SHP77 treated with DMSO at 0.1 percent for 48 hours (cell line): ENCODE measurements around the gene PLA2G6.

ENCODE experiments used
- DNase-seq: peaks from one replicate; lab custom pipeline; 2025; lab: John Stamatoyannopoulos, UW

The PLA2G6 gene

GRCh38 chr22:38108561-38109319 lies 72.9 kb downstream of the PLA2G6 start:
- no peak for DNase-seq

GRCh38 chr22:38107692-38108515 lies 73.7 kb downstream of the PLA2G6 start:
- no peak for DNase-seq

- DNase-seq = no peak
Measured at GRCh38 chr22:38106814-38107578, 74.6 kb downstream of the PLA2G6 start.

- DNase-seq = no peak
Measured at GRCh38 chr22:38104084-38104483, 77.5 kb downstream of the PLA2G6 start.

GRCh38 chr22:38103641-38104040 lies 78.0 kb downstream of the PLA2G6 start:
- no peak for DNase-seq

- no peak for DNase-seq
Measured at GRCh38 chr22:38098410-38099249, 83.0 kb downstream of the PLA2G6 start.

- no peak for DNase-seq
Measured at GRCh38 chr22:38097557-38098409, 83.8 kb downstream of the PLA2G6 start.

GRCh38 chr22:38097058-38097457 lies 84.6 kb downstream of the PLA2G6 start:
- DNase-seq = no peak

GRCh38 chr22:38089474-38089851 lies 92.2 kb downstream of the PLA2G6 start:
- no peak for DNase-seq

GRCh38 chr22:38088629-38089473 lies 92.8 kb downstream of the PLA2G6 start:
- DNase-seq = no peak

GRCh38 chr22:38087855-38088254 lies 93.8 kb downstream of the PLA2G6 start:
- no peak for DNase-seq

- no peak for DNase-seq
Measured at GRCh38 chr22:38086942-38087341, 94.7 kb downstream of the PLA2G6 start.

- no peak for DNase-seq
Measured at GRCh38 chr22:38086001-38086845, 95.4 kb downstream of the PLA2G6 start.

GRCh38 chr22:38085501-38085900 lies 96.1 kb downstream of the PLA2G6 start:
- no peak for DNase-seq

GRCh38 chr22:38085056-38085455 lies 96.6 kb downstream of the PLA2G6 start:
- DNase-seq = no peak

GRCh38 chr22:38083931-38084631 lies 97.5 kb downstream of the PLA2G6 start, which contains the start of gene SLC16A8:
SLC16A8 (minus strand) TSS chr22:38084184; CDS start chr22:38082873, 1,311 bp downstream.
- DNase-seq = no peak

GRCh38 chr22:38082986-38083710 lies 98.5 kb downstream of the PLA2G6 start:
- DNase-seq = no peak
